HG02943 (cell line): ENCODE results near the gene ZFHX3.

Experiments
- ATAC-seq: cut with Tn5 transposase; IDR thresholded peaks from one replicate; pipeline ENCODE4 v1.9.1; 2021; ENCODE audit warnings: mild to moderate bottlenecking, low read depth, moderate library complexity; ENCODE audit not compliant: unreplicated experiment

Gene ZFHX3

GRCh38 chr16:72889616-72890582 lies 158.0 kb downstream of the ZFHX3 start:
- ATAC-seq: no peak

GRCh38 chr16:72887537-72887936 lies 160.4 kb downstream of the ZFHX3 start:
- ATAC-seq: no peak

- no peak for ATAC-seq
These were observed 161.5 kb downstream of the ZFHX3 start for GRCh38 chr16:72886346-72886974.

GRCh38 chr16:72884573-72884972 lies 163.4 kb downstream of the ZFHX3 start:
- ATAC-seq: no peak

GRCh38 chr16:72884037-72884436 lies 163.9 kb downstream of the ZFHX3 start:
- ATAC-seq: no peak

GRCh38 chr16:72879846-72880245 lies 168.1 kb downstream of the ZFHX3 start:
- ATAC-seq: no peak

- no peak for ATAC-seq
These were observed 169.3 kb downstream of the ZFHX3 start for GRCh38 chr16:72878301-72879269.

- no peak for ATAC-seq
These were observed 170.4 kb downstream of the ZFHX3 start for GRCh38 chr16:72877374-72878028.

- no peak for ATAC-seq
These were observed 171.0 kb downstream of the ZFHX3 start for GRCh38 chr16:72876981-72877373.

GRCh38 chr16:72876221-72876620 lies 171.7 kb downstream of the ZFHX3 start:
- ATAC-seq: no peak

- no peak for ATAC-seq
These were observed 172.5 kb downstream of the ZFHX3 start for GRCh38 chr16:72875291-72876031.

- ATAC-seq: no peak
These were observed 174.1 kb downstream of the ZFHX3 start for GRCh38 chr16:72873853-72874252.

- ATAC-seq: no peak
These were observed 174.9 kb downstream of the ZFHX3 start for GRCh38 chr16:72873044-72873443.

- no peak for ATAC-seq
These were observed 182.1 kb downstream of the ZFHX3 start for GRCh38 chr16:72865835-72866234.

GRCh38 chr16:72865258-72865657 lies 182.7 kb downstream of the ZFHX3 start:
- ATAC-seq: no peak

- ATAC-seq: no peak
These were observed 183.6 kb downstream of the ZFHX3 start for GRCh38 chr16:72864130-72864833.

- ATAC-seq: no peak
These were observed 185.8 kb downstream of the ZFHX3 start for GRCh38 chr16:72862090-72862489.

GRCh38 chr16:72860726-72861562 lies 187.0 kb downstream of the ZFHX3 start:
- no peak for ATAC-seq
